GM23338 (cell line): Measurements from ENCODE around the gene CTBP2. TPM values are rescaled to one million over a fixed set of nuclear protein-coding genes. Genes with fewer than 3 reads are reported as not detected.

Experiments used
- ATAC-seq: fragments of 200-7000 bp; cut with Tn5 transposase; 3 replicates; pipeline ENCODE4 v1.9.1; 2020
- DNase-seq: peaks from one replicate; pipeline ENCODE4 v3.0.0-alpha.2; 2015; ENCODE audit warnings: low spot score
- H2AFZ ChIP-seq: fragments of 200-600 bp; sonication (generic); 2 replicates; pipeline ENCODE4 v1.8.0; 2016; ENCODE audit warnings: antibody characterized with exemption, mild to moderate bottlenecking, moderate library complexity
- H3F3A ChIP-seq: fragments of 200-600 bp; sonication (generic); replicated peaks from 2 replicates; pipeline ENCODE4 v1.8.0; 2017; ENCODE audit warnings: antibody characterized with exemption, mixed run types, low read depth
- H3K27ac ChIP-seq: fragments of 200-600 bp; sonication (generic); 2 replicates; pipeline ENCODE4 v1.6.1; 2016; ENCODE audit warnings: low read depth
- H3K27me3 ChIP-seq: fragments of 200-600 bp; sonication (generic); 2 replicates; pipeline ENCODE4 v1.8.0; 2016; ENCODE audit warnings: mild to moderate bottlenecking, mixed run types, moderate library complexity; ENCODE audit not compliant: insufficient read depth
- H3K36me3 ChIP-seq: fragments of 200-600 bp; sonication (generic); 2 replicates; pipeline ENCODE4 v1.8.0; 2016; ENCODE audit warnings: mild to moderate bottlenecking; ENCODE audit not compliant: insufficient read depth
- H3K4me1 ChIP-seq: fragments of 200-600 bp; sonication (generic); 2 replicates; pipeline ENCODE4 v1.8.0; 2016; ENCODE audit warnings: mild to moderate bottlenecking, moderate library complexity; ENCODE audit not compliant: insufficient read depth
- H3K4me2 ChIP-seq: fragments of 200-600 bp; sonication (generic); 2 replicates; pipeline ENCODE4 v1.7.1; 2017; ENCODE audit warnings: mixed run types
- H3K4me3 ChIP-seq: fragments of 200-600 bp; sonication (generic); 2 replicates; pipeline ENCODE4 v1.6.1; 2016; ENCODE audit warnings: mixed run types
- H3K79me2 ChIP-seq: fragments of 200-600 bp; sonication (generic); replicated peaks from 2 replicates; pipeline ENCODE4 v1.8.0; 2017; ENCODE audit warnings: mild to moderate bottlenecking; ENCODE audit not compliant: insufficient read depth
- H3K9me2 ChIP-seq: fragments of 200-600 bp; sonication (generic); 2 replicates; pipeline ENCODE4 v1.8.0; 2017; ENCODE audit not compliant: insufficient read depth
- H4K20me1 ChIP-seq: fragments of 200-600 bp; sonication (generic); replicated peaks from 2 replicates; pipeline ENCODE4 v1.8.0; 2017; ENCODE audit warnings: mild to moderate bottlenecking; ENCODE audit not compliant: insufficient read depth
- H3K27ac Mint-ChIP-seq: 2 replicates; pipeline ENCODE4 v1.8.0; 2020; ENCODE audit warnings: inconsistent platforms, mild to moderate bottlenecking, moderate library complexity, mixed read lengths
- H3K27me3 Mint-ChIP-seq: 3 replicates; pipeline ENCODE4 v1.8.0; 2022; ENCODE audit warnings: low read depth, mild to moderate bottlenecking, moderate library complexity, mixed read lengths, inconsistent platforms; ENCODE audit not compliant: insufficient read depth, poor library complexity
- H3K36me3 Mint-ChIP-seq: 3 replicates; pipeline ENCODE4 v1.8.0; 2021; ENCODE audit warnings: low read depth, mild to moderate bottlenecking, inconsistent platforms, moderate library complexity, mixed read lengths
- H3K4me1 Mint-ChIP-seq: 3 replicates; pipeline ENCODE4 v1.8.0; 2020; ENCODE audit warnings: mild to moderate bottlenecking, inconsistent platforms, mixed read lengths
- H3K4me3 Mint-ChIP-seq: 3 replicates; pipeline ENCODE4 v1.8.0; 2021; ENCODE audit warnings: moderate library complexity, mild to moderate bottlenecking, inconsistent platforms, mixed read lengths
- H3K9me3 Mint-ChIP-seq: 3 replicates; pipeline ENCODE4 v1.8.0; 2020; ENCODE audit warnings: moderate library complexity, mild to moderate bottlenecking, inconsistent platforms, mixed read lengths
- CREB1 ChIP-seq: fragments of 250-450 bp; sonication (Bioruptor Pico); IDR thresholded peaks from 2 replicates; pipeline ENCODE4 v1.5.0; 2020; ENCODE audit warnings: low read depth, mild to moderate bottlenecking, moderate library complexity
- EZH2phosphoT487 ChIP-seq: fragments of 200-600 bp; sonication (generic); IDR thresholded peaks from one replicate; pipeline ENCODE4 v1.8.1; 2018; ENCODE audit warnings: antibody characterized with exemption; ENCODE audit not compliant: unreplicated experiment
- JUNB ChIP-seq: IDR thresholded peaks from one replicate; pipeline ENCODE4 v1.6.1; 2016; ENCODE audit warnings: antibody characterized with exemption; ENCODE audit not compliant: unreplicated experiment
- NANOG ChIP-seq: IDR thresholded peaks from 2 replicates; pipeline ENCODE4 v1.6.1; 2016; ENCODE audit warnings: antibody characterized with exemption, borderline replicate concordance
- POLR2AphosphoS5 ChIP-seq: IDR thresholded peaks from 2 replicates; pipeline ENCODE4 v1.6.1; 2016; ENCODE audit warnings: antibody characterized with exemption, low read depth
- STAT1 ChIP-seq: IDR thresholded peaks from one replicate; pipeline ENCODE4 v1.6.1; 2016; ENCODE audit warnings: antibody characterized with exemption; ENCODE audit not compliant: unreplicated experiment
- ZNF114 ChIP-seq: fragments of 250-450 bp; sonication (Bioruptor Pico); IDR thresholded peaks from 2 replicates; pipeline ENCODE4 v1.5.0; 2020; ENCODE audit warnings: mild to moderate bottlenecking, moderate library complexity
- ZNF331 ChIP-seq: fragments of 250-450 bp; sonication (Bioruptor Pico); IDR thresholded peaks from 2 replicates; pipeline ENCODE4 v1.5.0; 2020; ENCODE audit warnings: low read depth, mild to moderate bottlenecking, moderate library complexity
- polyA plus RNA-seq: library from polyadenylated mRNA; unstranded; fragments of >200 nt; fragmentation: Nextera tagmentation; extraction: Ambion mirVana; gene quantifications from 2 replicates; pipeline ENCODE4 v1.2.1, GENCODE V29; 2016
- total RNA-seq: library from RNA; depleted of rRNA; stranded (reverse); fragments of >200 nt; shearing (Covaris generic); gene quantifications from 2 replicates; pipeline ENCODE4 v1.2.3, GENCODE V29; 2014
- TF ChIP-seq, protein P1 (sequence below): IDR thresholded peaks from 2 replicates; pipeline ENCODE4 v1.6.1; 2016; ENCODE audit warnings: antibody characterized with exemption

CTBP2 gene
- total and polyA plus RNA-seq, 2 experiments from 2014 or later, result 133 to 265 TPM

GRCh38 chr10:125153703-125154490 is 6.5 kb downstream of the CTBP2 start:
- no peak for ATAC-seq
- Histone ChIP-seq H3F3A (peaks cover 22% of the 10 kb centered on the region; the same call in 1 of the 2 replicates), H3K4me3 (peak overlapping the region; percentile 90), H4K20me1 (peaks cover 14% of the 10 kb centered on the region; the same call in 1 of the 2 replicates), H3K4me2 (peak overlapping the region; percentile 78), H3K36me3 (no peaks in the 10 kb centered on the region), H3K79me2 (peaks cover 100% of the 10 kb centered on the region), H2AFZ (no peak overlapping the region), H3K27ac (peak overlapping the region; percentile 98), H3K9me2 (no peaks in the 10 kb centered on the region), H3K4me1 (peaks cover 60% of the 10 kb centered on the region), H3K27me3 (no peaks in the 10 kb centered on the region)
- Mint-ChIP-seq H3K27ac (peak overlapping the region; percentile 98), H3K36me3 (peaks cover 67% of the 10 kb centered on the region), H3K27me3 (peaks cover 23% of the 10 kb centered on the region), H3K4me3 (peak overlapping the region; percentile 98), H3K9me3 (no peaks in the 10 kb centered on the region; the same call in 2 of the 3 replicates), H3K4me1 (peaks cover 75% of the 10 kb centered on the region)
- no peak for DNase-seq
- TF ChIP-seq STAT1, result no peak
- no peak for TF ChIP-seq ZNF331 (CRISPR knock-in tag)
- no peak for TF ChIP-seq ZNF114 (CRISPR knock-in tag)
- TF ChIP-seq, protein P1, sequence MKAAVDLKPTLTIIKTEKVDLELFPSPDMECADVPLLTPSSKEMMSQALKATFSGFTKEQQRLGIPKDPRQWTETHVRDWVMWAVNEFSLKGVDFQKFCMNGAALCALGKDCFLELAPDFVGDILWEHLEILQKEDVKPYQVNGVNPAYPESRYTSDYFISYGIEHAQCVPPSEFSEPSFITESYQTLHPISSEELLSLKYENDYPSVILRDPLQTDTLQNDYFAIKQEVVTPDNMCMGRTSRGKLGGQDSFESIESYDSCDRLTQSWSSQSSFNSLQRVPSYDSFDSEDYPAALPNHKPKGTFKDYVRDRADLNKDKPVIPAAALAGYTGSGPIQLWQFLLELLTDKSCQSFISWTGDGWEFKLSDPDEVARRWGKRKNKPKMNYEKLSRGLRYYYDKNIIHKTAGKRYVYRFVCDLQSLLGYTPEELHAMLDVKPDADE, result no peak
- no peak for TF ChIP-seq NANOG
- TF ChIP-seq JUNB, result no peak
- TF ChIP-seq POLR2AphosphoS5, result no peak
- no peak for TF ChIP-seq CREB1 (CRISPR knock-in tag)

GRCh38 chr10:125152450-125153368 is 7.7 kb downstream of the CTBP2 start:
- peak overlapping the region; percentile 98 for H3K27ac ChIP-seq
- ATAC-seq (peak; percentile 6), DNase-seq (no peak)
- H3K27ac Mint-ChIP-seq, result peak overlapping the region; percentile 98
- peak overlapping the region; percentile 98 for H3K4me3 Mint-ChIP-seq
- no peaks in the 10 kb centered on the region for H3K9me2 ChIP-seq
- no peaks in the 10 kb centered on the region for H3K27me3 ChIP-seq
- no peak overlapping the region for H2AFZ ChIP-seq
- peak overlapping the region; percentile 90 for H3K4me3 ChIP-seq
- H3K79me2 ChIP-seq, result peaks cover 100% of the 10 kb centered on the region
- H3K4me1 ChIP-seq, result peaks cover 72% of the 10 kb centered on the region
- TF ChIP-seq ZNF114 (CRISPR knock-in tag), result no peak
- TF ChIP-seq ZNF331 (CRISPR knock-in tag), result no peak
- TF ChIP-seq EZH2phosphoT487, result no peak
- TF ChIP-seq, protein P1, result no peak
- peaks cover 87% of the 10 kb centered on the region for H3K4me1 Mint-ChIP-seq
- H3K9me3 Mint-ChIP-seq, result no peaks in the 10 kb centered on the region; the same call in 1 of the 3 replicates
- no peaks in the 10 kb centered on the region for H3K36me3 ChIP-seq
- H4K20me1 ChIP-seq, result peaks cover 26% of the 10 kb centered on the region
- H3K27me3 Mint-ChIP-seq, result peaks cover 17% of the 10 kb centered on the region
- peak overlapping the region; percentile 78 for H3K4me2 ChIP-seq
- H3F3A ChIP-seq, result peaks cover 22% of the 10 kb centered on the region; the same call in 1 of the 2 replicates
- H3K36me3 Mint-ChIP-seq, result peaks cover 69% of the 10 kb centered on the region
